Fibroblast of skin of right quadriceps (primary cell): ENCODE results near the gene PCDHGA11.
A peak's percentile ranks its signal among the peaks of the same experiment; 100 is the strongest.
"Not testable (repeated sequence)": the region's sequence is repeated elsewhere in the genome, so short reads cannot be mapped to it uniquely, and the experiment has no call there.

ENCODE experiments used
- DNase-seq: peaks from one replicate; pipeline ENCODE4 v3.0.0-alpha.2; 2013

PCDHGA11 gene

DNA sequence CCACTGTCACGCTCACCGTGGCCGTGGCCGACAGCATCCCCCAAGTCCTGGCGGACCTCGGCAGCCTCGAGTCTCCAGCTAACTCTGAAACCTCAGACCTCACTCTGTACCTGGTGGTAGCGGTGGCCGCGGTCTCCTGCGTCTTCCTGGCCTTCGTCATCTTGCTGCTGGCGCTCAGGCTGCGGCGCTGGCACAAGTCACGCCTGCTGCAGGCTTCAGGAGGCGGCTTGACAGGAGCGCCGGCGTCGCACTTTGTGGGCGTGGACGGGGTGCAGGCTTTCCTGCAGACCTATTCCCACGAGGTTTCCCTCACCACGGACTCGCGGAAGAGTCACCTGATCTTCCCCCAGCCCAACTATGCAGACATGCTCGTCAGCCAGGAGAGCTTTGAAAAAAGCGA lies 11.9 kb downstream of the PCDHGA11 start:
- DNase-seq, result not testable (repeated sequence)

DNA sequence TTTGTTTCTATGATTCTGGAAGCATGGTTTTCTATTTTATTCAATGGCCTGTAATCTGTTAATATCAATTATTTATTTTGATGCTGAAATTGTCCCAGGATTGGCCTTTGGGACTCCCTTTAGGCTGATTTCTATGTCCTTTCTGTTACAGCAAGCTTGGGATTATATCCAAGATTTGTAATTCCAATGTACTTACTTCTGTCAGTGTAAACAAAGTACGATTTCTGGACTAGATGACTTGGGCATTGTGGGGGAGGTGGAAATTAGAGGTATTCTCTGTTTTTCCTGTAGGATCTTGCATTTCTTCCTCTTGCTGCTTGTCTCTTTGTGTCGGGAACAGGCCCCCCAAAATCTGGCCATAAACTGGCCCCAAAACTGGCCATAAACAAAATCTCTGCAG lies 13.2 kb downstream of the PCDHGA11 start:
- DNase-seq, result no peak

DNA sequence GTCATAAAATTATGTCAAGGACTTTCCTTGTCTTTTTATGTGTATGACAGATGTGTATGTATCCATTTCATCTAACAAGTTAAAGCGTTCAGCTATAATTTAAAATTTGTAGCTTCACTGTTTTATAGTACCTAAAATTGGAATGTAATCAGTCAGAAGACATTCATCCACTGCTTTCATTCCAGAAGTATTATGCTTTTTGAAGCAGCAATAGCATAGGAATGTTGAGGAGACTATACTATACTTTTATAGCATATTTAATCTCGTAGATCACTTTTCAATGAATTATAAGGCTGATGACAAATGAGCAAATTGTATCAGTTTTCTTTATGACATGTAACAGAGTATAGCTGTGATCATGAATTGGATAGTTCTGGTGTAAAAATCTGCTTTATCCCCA lies 16.4 kb downstream of the PCDHGA11 start:
- DNase-seq, result peak; percentile 38

DNA sequence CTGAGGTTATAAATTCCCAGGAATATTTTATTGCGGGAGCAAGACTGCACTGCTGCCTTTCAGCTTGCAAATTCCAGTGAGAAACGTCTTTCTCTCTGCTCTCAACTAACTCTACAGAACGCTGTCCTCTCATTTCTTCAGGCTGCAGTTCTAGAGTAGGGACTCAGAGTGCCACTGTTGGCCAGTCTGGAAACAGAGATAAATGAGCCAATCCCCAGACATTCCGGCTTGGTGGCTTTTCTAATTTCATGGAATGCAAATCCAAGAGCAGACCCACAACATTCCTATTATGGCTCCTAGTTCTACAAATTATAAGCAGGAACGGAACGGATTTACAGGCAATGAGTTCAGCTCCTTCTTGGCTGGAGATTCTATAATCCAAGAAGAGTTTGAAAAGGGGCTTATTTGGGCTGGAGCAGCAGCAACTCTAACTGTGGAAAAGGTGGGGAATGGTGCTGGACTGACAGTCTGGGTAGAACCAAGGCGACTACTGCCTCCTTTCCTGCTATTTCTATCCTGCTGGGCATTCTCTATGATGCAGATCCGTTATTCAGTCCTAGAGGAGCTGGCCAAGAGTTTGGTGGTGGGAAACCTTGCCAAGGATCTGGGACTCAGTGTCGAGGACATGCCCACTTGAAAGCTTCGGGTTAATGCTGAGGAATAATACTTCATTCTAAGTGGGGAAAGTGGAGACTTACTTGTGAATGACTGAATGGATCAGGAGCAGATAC lies 18.7 kb downstream of the PCDHGA11 start:
- DNase-seq, result peak; percentile 25

DNA sequence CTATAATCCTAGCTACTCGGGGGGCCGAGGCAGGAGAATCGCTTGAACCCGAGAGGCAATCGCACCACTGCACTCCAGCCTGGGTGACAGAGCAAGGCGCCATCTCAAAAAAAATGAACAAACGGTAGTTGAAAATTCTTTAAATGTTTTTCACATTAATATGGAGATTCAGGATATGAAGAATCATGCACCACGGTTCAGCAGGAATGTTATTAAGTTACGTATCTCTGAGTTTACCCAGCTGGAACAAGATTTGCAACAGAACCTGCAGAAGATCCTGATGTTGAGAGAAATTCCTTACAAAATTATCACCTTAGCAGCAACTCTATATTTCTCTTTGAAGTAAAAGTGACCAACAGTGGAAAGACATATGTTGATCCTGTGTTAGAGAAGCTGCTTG lies 19.5 kb downstream of the PCDHGA11 start:
- no peak for DNase-seq

DNA sequence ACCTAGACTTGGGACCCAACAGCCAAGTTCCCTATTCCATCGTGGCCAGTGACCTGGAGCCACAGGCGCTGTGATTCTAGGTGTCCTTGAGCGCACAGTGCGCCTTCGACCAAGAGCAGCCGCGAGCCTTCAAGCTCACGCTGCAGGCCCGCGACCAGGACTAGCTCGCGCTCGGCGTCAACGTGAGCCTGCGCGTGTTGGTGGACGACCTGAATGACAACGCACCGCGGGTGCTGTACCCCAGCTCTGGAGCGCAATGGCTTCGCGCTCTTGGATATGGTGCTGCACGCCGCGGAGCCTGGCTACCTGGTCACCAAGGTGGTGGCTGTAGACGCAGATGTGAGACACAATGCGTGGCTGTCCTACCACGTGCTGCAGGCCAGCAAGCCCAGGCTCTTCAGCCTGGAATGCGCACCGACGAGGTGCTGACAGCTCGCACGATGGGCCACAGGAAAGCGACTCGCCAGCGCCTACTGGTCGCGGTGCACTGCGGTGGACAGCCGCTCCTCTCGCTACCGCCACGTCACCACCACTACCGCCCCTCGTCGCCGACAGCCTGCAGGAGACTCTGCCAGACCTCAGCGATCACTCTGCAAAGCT lies 20.8 kb downstream of the PCDHGA11 start:
- DNase-seq, result no peak

DNA sequence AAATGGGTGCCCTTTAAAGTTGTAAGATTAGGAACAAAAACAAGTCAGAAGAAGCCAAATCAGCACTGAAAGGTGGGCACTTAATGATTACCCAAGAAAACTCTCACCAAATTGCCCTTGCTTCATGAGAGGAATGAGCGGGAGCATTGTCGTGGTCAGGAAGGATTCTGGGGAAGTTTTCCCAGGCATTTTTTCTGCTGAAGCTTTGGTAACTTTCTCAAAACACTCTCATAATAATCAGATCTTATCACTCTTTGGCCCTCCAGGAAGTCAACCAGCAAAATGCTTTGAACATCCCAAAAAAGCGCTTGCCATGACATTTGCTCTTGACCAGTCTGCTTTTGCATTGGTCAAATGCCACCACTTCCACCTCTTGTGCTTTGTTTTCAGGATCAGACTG lies 44.5 kb downstream of the PCDHGA11 start:
- peak; percentile 46 for DNase-seq
